Measurements from ENCODE around the gene RBP2.

The RBP2 gene

GRCh38 chr3:139457066-139457465 is 19.2 kb downstream of the RBP2 start:
- TF ChIP-seq CTCF (IDR thresholded peaks at IDR 0.05) (no peak), ZFX (IDR thresholded peaks at IDR 0.05; ENCODE audit: borderline replicate concordance) (no peak)
- H3K27ac ChIP-seq, result no peak overlapping the region

- TF ChIP-seq CTCF (IDR thresholded peaks at IDR 0.05) (no peak), ZFX (IDR thresholded peaks at IDR 0.05; ENCODE audit: borderline replicate concordance) (no peak)
- H3K27ac ChIP-seq, result no peak overlapping the region
These were observed 19.9 kb downstream of the RBP2 start for GRCh38 chr3:139456386-139456785.

- no peak overlapping the region for H3K27ac ChIP-seq
- TF ChIP-seq CTCF (IDR thresholded peaks at IDR 0.05), result no peak
- no peak for TF ChIP-seq ZFX (IDR thresholded peaks at IDR 0.05; ENCODE audit: borderline replicate concordance)
These were observed 20.5 kb downstream of the RBP2 start for GRCh38 chr3:139455855-139456254.

GRCh38 chr3:139455206-139455605 is 21.1 kb downstream of the RBP2 start:
- no peak for TF ChIP-seq ZFX (IDR thresholded peaks at IDR 0.05; ENCODE audit: borderline replicate concordance)
- no peak for TF ChIP-seq CTCF (IDR thresholded peaks at IDR 0.05)
- H3K27ac ChIP-seq, result no peak overlapping the region

GRCh38 chr3:139454346-139454745 is 22.0 kb downstream of the RBP2 start:
- TF ChIP-seq CTCF (IDR thresholded peaks at IDR 0.05) (no peak), ZFX (IDR thresholded peaks at IDR 0.05; ENCODE audit: borderline replicate concordance) (no peak)
- no peak overlapping the region for H3K27ac ChIP-seq

- H3K27ac ChIP-seq, result no peak overlapping the region
- TF ChIP-seq CTCF (IDR thresholded peaks at IDR 0.05), result no peak
- TF ChIP-seq ZFX (IDR thresholded peaks at IDR 0.05; ENCODE audit: borderline replicate concordance), result no peak
These were observed 26.2 kb downstream of the RBP2 start for GRCh38 chr3:139450159-139450558.

GRCh38 chr3:139449566-139449965 is 26.8 kb downstream of the RBP2 start:
- no peak for TF ChIP-seq ZFX (IDR thresholded peaks at IDR 0.05; ENCODE audit: borderline replicate concordance)
- TF ChIP-seq CTCF (IDR thresholded peaks at IDR 0.05), result no peak
- no peak overlapping the region for H3K27ac ChIP-seq
